Amygdala (tissue), 56 donors: ENCODE data around the gene DYRK1B.
A peak's percentile ranks its signal among the peaks of the same experiment; 100 is the strongest.

Source experiments
- DNase-seq, 56 donors: peaks; one replicate each; lab custom pipeline; 2025; lab: John Stamatoyannopoulos, UW

DYRK1B gene

DNA sequence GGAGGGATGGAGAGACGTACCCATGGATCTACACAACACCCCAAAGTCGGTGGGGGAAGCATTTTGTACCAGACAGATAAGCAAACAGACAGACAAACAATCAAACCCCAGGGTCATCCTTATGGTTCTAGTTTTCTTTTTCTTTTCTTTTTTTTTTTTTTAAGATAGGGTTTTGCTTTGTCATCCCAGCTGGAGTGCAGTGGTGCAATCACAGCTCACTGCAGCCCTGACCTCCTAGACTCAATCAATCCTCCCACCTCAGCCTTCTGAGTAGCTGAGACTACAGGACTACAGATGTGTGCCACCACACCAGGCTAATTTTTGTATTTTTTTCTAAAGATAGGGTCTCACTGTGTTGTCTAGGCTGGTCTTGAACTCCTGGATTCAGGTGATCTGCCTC, 30.2 kb upstream of the DYRK1B start:
- DNase-seq = no peak

GRCh38 chr19:39858541-39858940, 24.6 kb upstream of the DYRK1B start:
- peak in 6 of 56 donors; percentile 29 to 67 (median 56) for DNase-seq

GRCh38 chr19:39852882-39853281, 18.9 kb upstream of the DYRK1B start:
- no peak for DNase-seq

GRCh38 chr19:39850892-39851291, 16.9 kb upstream of the DYRK1B start:
- DNase-seq = no peak

- DNase-seq = no peak
These were observed 14.4 kb upstream of the DYRK1B start for GRCh38 chr19:39848392-39848791.

DNA sequence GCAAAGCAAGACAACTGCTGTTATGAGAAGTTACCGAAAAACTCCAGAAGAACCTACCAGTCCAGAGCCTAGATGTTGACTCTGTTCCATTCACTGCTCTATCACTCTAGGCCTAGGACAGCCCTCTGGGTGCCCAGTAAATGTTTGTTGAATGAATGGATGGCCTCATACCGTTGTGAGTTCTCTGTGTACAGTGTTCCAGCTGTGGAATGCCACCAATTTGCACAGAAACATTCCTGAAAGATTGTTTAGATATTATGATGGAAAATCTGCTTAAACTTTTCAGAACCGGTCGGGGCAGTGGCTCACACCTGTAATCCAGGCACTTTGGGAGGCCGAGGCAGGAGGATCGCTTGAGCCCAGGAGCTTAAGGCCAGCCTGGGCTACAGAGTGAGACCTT, 13.6 kb upstream of the DYRK1B start:
- DNase-seq = no peak

DNA sequence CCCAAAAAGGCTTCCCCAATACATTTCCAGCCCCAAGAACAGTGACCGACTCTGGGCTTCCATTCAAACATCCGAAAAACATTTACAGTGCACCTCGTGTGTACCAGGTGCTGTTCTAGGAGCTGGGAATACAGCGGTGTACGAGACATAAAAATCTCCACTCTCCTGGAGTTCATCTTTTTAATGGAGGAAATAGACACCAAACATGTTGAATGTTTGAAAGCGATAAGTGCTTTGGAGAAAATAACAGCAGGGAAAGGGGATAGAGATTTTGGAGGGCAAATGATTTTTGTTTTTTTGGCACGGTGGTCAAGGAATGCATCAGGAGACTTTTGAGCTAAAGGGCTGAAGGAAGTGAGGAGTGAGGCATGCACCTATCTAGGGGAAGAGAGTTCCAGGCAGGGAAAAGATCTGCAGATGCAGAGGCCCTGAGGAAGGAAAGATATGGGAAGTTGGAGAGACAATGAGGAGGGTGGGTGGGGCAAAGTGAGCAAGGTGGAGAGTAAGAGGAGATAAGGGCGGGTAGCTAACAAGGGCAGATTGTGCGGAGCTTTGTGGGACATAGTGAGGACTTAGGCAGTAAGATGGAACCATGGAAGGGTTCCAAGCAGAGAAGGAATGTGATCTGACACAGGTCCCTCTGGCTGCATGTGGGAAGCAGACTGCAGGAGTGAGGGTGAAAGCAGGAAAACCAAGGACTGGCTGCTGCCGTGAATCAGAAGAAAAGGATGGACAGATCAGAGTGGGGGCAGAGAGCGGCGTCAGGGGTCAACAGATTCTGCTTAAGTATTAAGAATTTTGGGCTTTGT, 12.9 kb upstream of the DYRK1B start:
- DNase-seq = no peak

- DNase-seq = peak; percentile 57 to 97 (median 89)
These were observed 12.1 kb upstream of the DYRK1B start, which contains the start of gene FBL for GRCh38 chr19:39845933-39846677. Gene FBL (minus strand): TSS chr19:39846379. CDS start chr19:39846300, 79 bp downstream.

DNA sequence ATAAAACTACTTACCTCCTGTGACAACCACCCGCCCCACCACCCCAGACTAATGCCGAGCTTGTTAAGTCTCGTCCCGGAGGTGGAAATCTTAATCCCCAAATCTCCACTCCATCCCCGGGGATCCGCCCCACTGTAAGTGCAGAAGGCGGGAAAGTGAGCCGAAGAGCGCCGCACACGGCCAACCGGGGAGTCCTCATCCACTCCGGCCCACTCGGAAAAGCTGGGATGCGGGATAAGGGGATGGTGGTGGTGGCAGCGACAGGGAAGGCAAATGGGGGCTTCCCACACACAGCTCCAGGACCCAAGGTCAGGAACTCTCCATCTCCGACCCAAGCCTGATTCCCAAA, 11.6 kb upstream of the DYRK1B start:
- peak in 2 of 56 donors; percentile 3 to 22 for DNase-seq

DNA sequence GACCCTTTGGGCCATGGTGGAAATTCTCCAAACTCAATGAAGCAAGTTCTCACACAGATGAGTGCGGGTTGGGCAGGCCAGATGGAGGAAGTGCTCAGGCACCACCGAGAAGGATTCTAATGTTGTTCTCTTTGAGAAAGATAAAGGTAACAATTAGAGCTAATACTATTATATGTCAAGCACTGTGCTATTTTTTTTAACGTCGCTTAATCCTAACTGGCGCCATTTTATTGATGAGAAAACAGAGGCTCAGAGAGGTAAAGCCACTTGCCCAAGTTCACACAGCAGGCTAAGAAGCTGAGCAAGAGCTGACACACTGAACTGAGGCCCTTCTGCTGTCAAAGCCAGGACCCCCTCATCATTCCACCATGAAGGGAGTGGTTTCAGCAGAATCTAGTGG, 11.2 kb upstream of the DYRK1B start:
- DNase-seq = no peak

DNA sequence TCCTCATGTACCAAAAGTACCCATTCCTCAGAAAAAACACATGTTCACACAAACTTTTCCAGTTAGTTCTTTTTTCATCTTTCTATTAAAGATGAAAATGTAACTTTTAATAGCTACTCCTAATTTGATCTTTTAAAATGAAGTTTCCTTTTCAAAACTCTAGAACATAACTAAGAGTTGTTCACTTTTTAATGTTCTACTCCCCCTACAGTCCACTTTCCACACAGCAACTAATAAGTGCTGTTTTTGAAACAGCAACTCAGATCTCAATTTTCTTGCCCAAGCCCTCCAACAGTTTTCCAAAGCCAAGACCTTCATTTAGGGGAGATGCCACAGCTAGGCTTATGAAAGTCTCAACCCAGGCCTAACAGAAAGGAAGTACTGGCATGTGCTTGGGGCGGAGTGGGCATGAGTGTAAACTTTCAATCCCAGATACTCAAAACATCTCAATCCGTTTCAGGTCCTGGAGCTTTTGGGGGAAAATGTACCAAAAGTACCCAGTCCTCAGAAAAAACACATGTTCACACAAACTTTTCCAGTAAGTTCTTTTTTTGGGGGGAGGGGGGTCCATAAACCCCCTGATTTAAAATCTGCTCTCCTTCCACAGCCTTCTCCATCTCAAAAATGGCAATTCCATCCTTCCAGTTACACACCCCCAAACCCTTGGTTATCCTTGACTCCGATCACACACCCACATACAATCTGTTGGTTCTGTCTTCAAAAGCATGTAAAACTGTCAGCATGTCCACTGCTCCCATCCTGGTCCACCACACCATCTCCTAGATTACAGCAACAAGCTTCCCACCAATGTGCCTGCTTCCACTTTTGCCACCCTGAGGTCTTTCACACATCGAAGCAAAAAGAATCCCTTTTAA, 10.2 kb upstream of the DYRK1B start:
- peak in 2 of 56 donors; percentile 7 to 18 for DNase-seq

- DNase-seq = no peak
These were observed 8.9 kb upstream of the DYRK1B start for GRCh38 chr19:39842693-39843435.

- no peak for DNase-seq
These were observed 7.1 kb upstream of the DYRK1B start for GRCh38 chr19:39841041-39841440.

GRCh38 chr19:39840492-39840891, 6.5 kb upstream of the DYRK1B start:
- DNase-seq = no peak

DNA sequence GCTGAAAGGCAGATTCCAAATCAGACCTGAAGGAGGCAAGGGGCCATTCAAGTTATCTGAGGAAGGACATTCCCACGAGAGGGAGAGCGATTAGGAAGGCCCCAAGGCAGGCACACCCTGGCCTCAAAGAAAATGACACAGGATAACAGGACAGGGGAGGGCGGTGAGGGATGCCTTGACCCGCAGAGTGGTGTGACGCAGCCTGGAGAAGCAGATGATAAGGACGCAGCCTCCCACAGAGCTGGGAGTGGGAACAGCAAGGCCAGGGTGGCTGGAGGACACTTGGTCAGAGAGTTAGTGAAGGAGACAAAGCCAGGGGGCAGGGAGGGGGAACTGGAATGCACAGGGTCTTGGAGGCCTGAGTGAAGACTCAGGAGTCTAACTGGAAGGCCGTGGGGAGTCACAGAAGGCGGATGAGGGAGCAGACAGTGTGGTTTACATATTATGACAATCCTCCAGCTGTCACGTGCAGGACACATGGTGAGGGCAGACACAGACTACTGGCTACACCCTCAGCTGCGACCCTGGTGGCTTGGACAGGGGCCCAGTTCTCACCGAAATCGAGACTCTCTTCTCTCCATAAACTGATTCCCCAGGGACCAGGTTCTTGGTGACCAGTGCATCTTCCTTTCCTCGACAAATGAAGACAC, 5.8 kb upstream of the DYRK1B start:
- DNase-seq = no peak

DNA sequence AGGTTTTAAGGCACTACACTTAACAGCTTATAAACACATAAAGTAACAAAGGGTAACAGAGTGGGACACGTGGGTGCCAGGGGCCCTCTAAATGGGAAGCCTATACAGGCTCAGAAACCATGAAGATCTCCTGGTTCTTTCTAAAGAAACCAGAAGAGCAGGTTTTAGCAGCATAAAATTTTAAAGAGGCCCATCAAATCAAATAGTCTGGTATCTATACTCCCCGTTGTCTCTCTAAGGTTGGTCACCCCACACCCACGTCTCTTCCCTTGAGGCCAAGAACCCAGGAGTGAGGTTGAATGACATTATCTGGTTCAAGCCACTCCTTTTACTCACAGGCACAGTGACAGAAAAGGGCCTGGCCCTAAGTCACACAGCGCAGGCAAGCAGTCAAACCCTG, 4.6 kb upstream of the DYRK1B start:
- no peak for DNase-seq

DNA sequence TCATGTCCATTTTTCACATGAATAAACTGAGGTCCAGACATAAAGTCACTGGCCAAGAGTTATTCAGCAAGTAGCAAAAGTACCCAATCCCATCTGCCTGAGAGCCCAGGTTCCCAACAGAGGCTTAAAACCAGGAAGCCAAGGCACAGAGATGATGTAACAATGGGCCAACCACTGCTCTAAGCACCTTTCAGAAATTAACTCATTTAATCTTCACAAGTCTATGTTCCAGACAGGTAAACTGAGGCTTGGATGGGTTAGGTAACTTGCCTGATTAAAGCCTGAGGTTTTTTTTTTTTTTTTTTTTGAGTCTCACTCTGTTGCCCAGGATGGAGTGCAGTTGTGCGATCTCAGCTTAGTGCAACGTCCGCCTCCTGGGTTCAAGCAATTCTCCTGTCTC, 4.0 kb upstream of the DYRK1B start:
- no peak for DNase-seq

DNA sequence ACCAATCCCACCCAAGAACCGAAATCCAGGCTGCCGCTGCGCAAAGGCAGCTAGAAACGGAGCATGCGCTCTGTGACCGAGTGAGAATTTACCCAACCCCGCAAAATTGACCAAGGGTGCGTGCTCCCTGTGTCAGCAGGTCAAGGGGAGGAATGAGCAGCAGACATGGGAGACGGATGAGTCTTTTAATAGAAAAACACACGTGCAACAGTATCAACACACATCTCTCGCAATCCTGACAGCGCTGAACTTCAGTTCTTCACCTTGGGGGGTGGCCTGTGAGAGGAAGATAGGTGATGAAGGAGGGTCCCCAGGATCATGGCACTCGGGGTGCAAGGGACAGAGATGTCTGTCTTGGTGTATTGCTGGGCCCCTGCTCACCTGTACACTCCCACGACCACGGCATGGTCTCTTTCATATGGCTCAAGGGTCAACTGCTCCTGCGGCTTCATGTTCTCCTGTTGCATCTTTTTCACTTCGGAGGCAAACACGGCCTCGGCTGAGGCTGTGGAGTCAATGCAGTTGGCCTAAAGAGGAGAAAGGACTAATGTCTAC, 402 bp upstream of the DYRK1B start:
- DNase-seq = peak in 3 of 56 donors; percentile 25 to 62 (median 29)

GRCh38 chr19:39833160-39833463, 850 bp downstream of the DYRK1B start:
- DNase-seq = peak in 1 of 56 donors; percentile 5
